ENCODE data around the gene FNTB.

- TF ChIP-seq CTCF (conservative IDR thresholded peaks at IDR 0.05; ENCODE audit: low read depth, low read length): no peak
- TF ChIP-seq EZH2 (IDR thresholded peaks at IDR 0.05; ENCODE audit: low read length, unreplicated experiment): no peak
Measured at GRCh38 chr14:65092349-65092748, 105.7 kb downstream of the FNTB start.

Measured in PC-3 (cell line).